H1 (cell line): ENCODE results near the gene SIX1. TPM values are rescaled to one million over a fixed set of nuclear protein-coding genes. Genes with fewer than 3 reads are reported as not detected.

Experiments used
- CTCF ChIA-PET: fragments of 300-600 bp; sonication (Branson Sonifier 250); formaldehyde crosslinking; loops from one replicate; lab custom pipeline; 2021; ENCODE audit not compliant: partially characterized antibody; lab: Charles Lee
- POLR2A ChIA-PET: fragments of 300-600 bp; sonication (Branson Sonifier 250); formaldehyde crosslinking; loops from one replicate; lab custom pipeline; 2021; ENCODE audit warnings: inconsistent platforms; ENCODE audit not compliant: partially characterized antibody; lab: Charles Lee
- DNase-seq, 2 experiments: peaks; one replicate each; pipeline versions ENCODE4 v3.0.0 to v3.0.0-alpha.2; 2010 to 2022; ENCODE audit warnings: low spot score in 2 of 2, low read depth in 1 of 2, mixed read lengths in 1 of 2
- FAIRE-seq: peaks from 2 replicates; lab custom pipeline; 2011; peaks lifted over from hg19 to GRCh38; lab: Jason Lieb, UNC
- H2AFZ ChIP-seq: 2 replicates; pipeline ENCODE4 v1.8.1; 2012; ENCODE audit warnings: low read length, inconsistent platforms
- H2AK5ac ChIP-seq: 2 replicates; pipeline ENCODE4 v1.6.1; 2013; ENCODE audit warnings: low read depth, low read length
- H2BK120ac ChIP-seq: replicated peaks from 2 replicates; pipeline ENCODE3; 2013; ENCODE audit warnings: low read depth, low read length, inconsistent platforms
- H2BK12ac ChIP-seq: 2 replicates; pipeline ENCODE4 v1.6.1; 2013; ENCODE audit warnings: low read depth, low read length
- H2BK15ac ChIP-seq: 2 replicates; pipeline ENCODE4 v1.6.1; 2013; ENCODE audit warnings: low read length
- H2BK20ac ChIP-seq: 2 replicates; pipeline ENCODE4 v1.6.1; 2013; ENCODE audit warnings: low read length
- H2BK5ac ChIP-seq: 2 replicates; pipeline ENCODE4 v1.6.1; 2013; ENCODE audit warnings: low read depth, low read length
- H3K14ac ChIP-seq: 2 replicates; pipeline ENCODE4 v1.6.1; 2013; ENCODE audit warnings: inconsistent platforms; ENCODE audit not compliant: insufficient read length
- H3K18ac ChIP-seq: 2 replicates; pipeline ENCODE4 v1.6.1; 2013; ENCODE audit warnings: low read length; ENCODE audit errors: extremely low read depth
- H3K23ac ChIP-seq: 2 replicates; pipeline ENCODE4 v1.6.1; 2013; ENCODE audit warnings: inconsistent platforms; ENCODE audit not compliant: insufficient read length
- H3K23me2 ChIP-seq: 2 replicates; pipeline ENCODE4 v1.6.1; 2013; ENCODE audit warnings: low read depth, low read length
- H3K27ac ChIP-seq: 2 replicates; pipeline ENCODE4 v1.6.1; 2011; ENCODE audit warnings: low read depth, low read length, inconsistent platforms
- H3K27me3 ChIP-seq, 4 experiments: replicated peaks in 1 of 4; 1 replicate in 1 of 4; 2 replicates in 3 of 4; pipeline versions ENCODE4 v1.6.1 to v1.8.1; 2011 to 2013; ENCODE audit warnings: low read length in 3 of 4, mild to moderate bottlenecking in 3 of 4, inconsistent platforms in 2 of 4, mixed read lengths in 2 of 4, moderate library complexity in 1 of 4; ENCODE audit not compliant: control insufficient read depth in 3 of 4, insufficient read depth in 3 of 4; ENCODE audit errors: extremely low read depth in 1 of 4
- H3K36me3 ChIP-seq, 4 experiments: 2 replicates each; pipeline versions ENCODE4 v1.6.1 to v1.8.1; 2011 to 2013; ENCODE audit warnings: mild to moderate bottlenecking in 4 of 4, low read length in 3 of 4, moderate library complexity in 2 of 4, control low read depth in 1 of 4, inconsistent platforms in 1 of 4; ENCODE audit not compliant: insufficient read depth in 4 of 4, control insufficient read depth in 2 of 4
- H3K4ac ChIP-seq: replicated peaks from 2 replicates; pipeline ENCODE3; 2013; ENCODE audit warnings: low read length, low read depth, mixed read lengths, inconsistent platforms; ENCODE audit not compliant: insufficient read length
- H3K4me1 ChIP-seq, 4 experiments: replicated peaks in 1 of 4; 1 replicate in 1 of 4; 2 replicates in 3 of 4; pipeline versions ENCODE4 v1.6.1 to v1.8.1; 2011 to 2013; ENCODE audit warnings: low read length in 3 of 4, inconsistent platforms in 2 of 4, mixed read lengths in 1 of 4; ENCODE audit not compliant: insufficient read depth in 4 of 4, control insufficient read depth in 3 of 4
- H3K4me2 ChIP-seq, 2 experiments: 2 replicates each; pipeline versions ENCODE4 v1.6.1 to v1.8.1; 2011 to 2013; ENCODE audit warnings: low read depth in 2 of 2, low read length in 2 of 2, control low read depth in 1 of 2, inconsistent platforms in 1 of 2, mild to moderate bottlenecking in 1 of 2; ENCODE audit not compliant: insufficient read depth in 1 of 2
- H3K4me3 ChIP-seq, 4 experiments: fragments of 200-600, 300-600 bp in 1 of 4; sonication (generic), shearing (Covaris generic), sonication (Bioruptor Twin) in 1 of 4; 2 replicates each; pipeline versions ENCODE4 v1.5.1 to v1.8.1; 2011 to 2016; ENCODE audit warnings: low read length in 4 of 4, low read depth in 3 of 4, control low read depth in 2 of 4, inconsistent platforms in 2 of 4, mild to moderate bottlenecking in 2 of 4, mixed read lengths in 1 of 4, moderate library complexity in 1 of 4; ENCODE audit not compliant: insufficient read depth in 2 of 4; ENCODE audit errors: extremely low read depth in 1 of 4
- H3K56ac ChIP-seq: replicated peaks from 2 replicates; pipeline ENCODE3; 2013; ENCODE audit warnings: low read depth, mild to moderate bottlenecking, mixed read lengths, low read length, inconsistent platforms; ENCODE audit not compliant: insufficient read length
- H3K79me1 ChIP-seq: 2 replicates; pipeline ENCODE4 v1.6.1; 2013; ENCODE audit warnings: low read depth, low read length, control low read depth
- H3K79me2 ChIP-seq, 2 experiments: 2 replicates each; pipeline versions ENCODE4 v1.6.1 to v1.8.1; 2012 to 2013; ENCODE audit warnings: low read length in 2 of 2, mild to moderate bottlenecking in 2 of 2, inconsistent platforms in 1 of 2; ENCODE audit not compliant: insufficient read depth in 2 of 2, control insufficient read depth in 1 of 2
- H3K9ac ChIP-seq, 4 experiments: replicated peaks in 1 of 4; 1 replicate in 1 of 4; 2 replicates in 3 of 4; pipeline versions ENCODE4 v1.6.1 to v1.8.1; 2011 to 2013; ENCODE audit warnings: low read depth in 3 of 4, low read length in 3 of 4, control low read depth in 2 of 4, mild to moderate bottlenecking in 2 of 4, moderate library complexity in 2 of 4, inconsistent platforms in 1 of 4; ENCODE audit errors: extremely low read depth in 1 of 4
- H3K9me3 ChIP-seq, 2 experiments: 2 replicates each; pipeline versions ENCODE4 v1.6.1 to v1.8.1; 2012 to 2013; ENCODE audit warnings: mild to moderate bottlenecking in 2 of 2, moderate library complexity in 2 of 2, control low read depth in 1 of 2, inconsistent platforms in 1 of 2, low read depth in 1 of 2, low read length in 1 of 2, mixed read lengths in 1 of 2; ENCODE audit not compliant: insufficient read depth in 2 of 2
- H4K20me1 ChIP-seq, 2 experiments: replicated peaks in 1 of 2; 2 replicates each; pipeline versions ENCODE3 to v1.8.1; 2011 to 2013; ENCODE audit warnings: inconsistent platforms in 2 of 2, low read length in 2 of 2, mild to moderate bottlenecking in 1 of 2; ENCODE audit not compliant: insufficient read depth in 2 of 2, control insufficient read depth in 1 of 2
- H4K5ac ChIP-seq: 2 replicates; pipeline ENCODE4 v1.6.1; 2013; ENCODE audit warnings: low read length, low read depth, mixed read lengths, inconsistent platforms; ENCODE audit not compliant: insufficient read length
- H4K8ac ChIP-seq: 2 replicates; pipeline ENCODE4 v1.8.0; 2013; ENCODE audit warnings: mild to moderate bottlenecking, moderate library complexity, low read length, inconsistent platforms; ENCODE audit not compliant: insufficient read depth; ENCODE audit errors: extremely low read depth
- H4K91ac ChIP-seq: replicated peaks from 2 replicates; pipeline ENCODE3; 2013; ENCODE audit warnings: low read length, mixed read lengths, inconsistent platforms; ENCODE audit not compliant: insufficient read length
- CREB1 ChIP-seq: IDR thresholded peaks from 2 replicates; pipeline ENCODE4 v1.6.1; 2012; ENCODE audit warnings: inconsistent platforms
- CTBP2 ChIP-seq: IDR thresholded peaks from 2 replicates; pipeline ENCODE4 v1.7.0; 2011; ENCODE audit warnings: borderline replicate concordance, mild to moderate bottlenecking, moderate library complexity, mixed read lengths, low read length; ENCODE audit not compliant: insufficient read depth, insufficient read length
- HDAC2 ChIP-seq, 2 experiments: fragments of 300-600 bp in 1 of 2; sonication (generic) in 1 of 2; IDR thresholded peaks; 2 replicates each; pipeline ENCODE4 v1.6.1; 2011 to 2012; ENCODE audit warnings: low read depth in 2 of 2, low read length in 2 of 2, mild to moderate bottlenecking in 2 of 2, moderate library complexity in 2 of 2, borderline replicate concordance in 1 of 2, inconsistent platforms in 1 of 2
- JUND ChIP-seq: IDR thresholded peaks from 2 replicates; pipeline ENCODE4 v1.6.1; 2011; ENCODE audit warnings: mild to moderate bottlenecking, improper control_type of control experiment, low read length
- NANOG ChIP-seq: IDR thresholded peaks from 2 replicates; pipeline ENCODE4 v1.6.1; 2011; ENCODE audit warnings: low read length, low read depth, mild to moderate bottlenecking, inconsistent platforms; ENCODE audit not compliant: insufficient read depth, poor library complexity, severe bottlenecking
- RAD21 ChIP-seq, 2 experiments: IDR thresholded peaks in 1 of 2; conservative IDR thresholded peaks in 1 of 2; 2 replicates each; pipeline ENCODE4 v1.6.1; 2011; ENCODE audit warnings: low read depth in 2 of 2, low read length in 2 of 2, improper control_type of control experiment in 1 of 2, inconsistent platforms in 1 of 2, mild to moderate bottlenecking in 1 of 2, moderate library complexity in 1 of 2
- RFX5 ChIP-seq: IDR thresholded peaks from 2 replicates; pipeline ENCODE4 v1.6.1; 2011; ENCODE audit warnings: low read depth, low read length, improper control_type of control experiment, borderline replicate concordance
- SP1 ChIP-seq: IDR thresholded peaks from 2 replicates; pipeline ENCODE4 v1.6.1; 2011; ENCODE audit warnings: low read depth, low read length
- SRF ChIP-seq: IDR thresholded peaks from 2 replicates; pipeline ENCODE4 v1.6.1; 2011; ENCODE audit warnings: mild to moderate bottlenecking, low read depth, low read length, moderate library complexity
- TAF1 ChIP-seq: IDR thresholded peaks from 2 replicates; pipeline ENCODE4 v1.6.1; 2011; ENCODE audit warnings: mild to moderate bottlenecking, low read depth, low read length
- WGBS, 2 experiments: shearing (Covaris generic) in 1 of 2; methylation state at CpG; one replicate each; pipeline versions ENCODE4 v1.1.6 to v1.1.7; 2013 to 2015; ENCODE audit warnings: low lambda C conversion rate in 2 of 2, mixed read lengths in 2 of 2, inconsistent platforms in 1 of 2, low coverage in 1 of 2, missing lambda C conversion rate in 1 of 2; ENCODE audit not compliant: insufficient replicate concordance in 2 of 2, insufficient coverage in 1 of 2, insufficient read length in 1 of 2; ENCODE audit errors: extremely low coverage in 1 of 2, missing lambda C conversion rate in 1 of 2; 5-methylcytosine and 5-hydroxymethylcytosine counted together
- polyA plus RNA-seq, 7 experiments: library from polyadenylated mRNA; depleted of rRNA in 3 of 7; stranded (reverse) in 5 of 7; unstranded in 2 of 7; fragments of >200 nt in 5 of 7; fragments of 200-250 nt in 2 of 7; gene quantifications; 1 replicate in 5 of 7; 2 replicates in 1 of 7; 4 replicates in 1 of 7; pipeline versions ENCODE4 v1.2.1 to v1.2.3, GENCODE V29; 2011 to 2013; ENCODE audit warnings: missing spikeins in 2 of 7, mixed read lengths in 2 of 7
- total RNA-seq: library from RNA; stranded (reverse); fragmentation: NEBNext Ultra II Directional; extraction: Animal tissue kit (Norgen Biotek cat#: 25700); gene quantifications from 2 replicates; pipeline ENCODE4 v1.2.1, GENCODE V29; 2021

SIX1 gene
- total and polyA plus RNA-seq, 2 of the 8 experiments (the other 6 are each of a cell fraction or from before 2014, with no cell fraction given): 0.03 to 0.69 TPM

DNA sequence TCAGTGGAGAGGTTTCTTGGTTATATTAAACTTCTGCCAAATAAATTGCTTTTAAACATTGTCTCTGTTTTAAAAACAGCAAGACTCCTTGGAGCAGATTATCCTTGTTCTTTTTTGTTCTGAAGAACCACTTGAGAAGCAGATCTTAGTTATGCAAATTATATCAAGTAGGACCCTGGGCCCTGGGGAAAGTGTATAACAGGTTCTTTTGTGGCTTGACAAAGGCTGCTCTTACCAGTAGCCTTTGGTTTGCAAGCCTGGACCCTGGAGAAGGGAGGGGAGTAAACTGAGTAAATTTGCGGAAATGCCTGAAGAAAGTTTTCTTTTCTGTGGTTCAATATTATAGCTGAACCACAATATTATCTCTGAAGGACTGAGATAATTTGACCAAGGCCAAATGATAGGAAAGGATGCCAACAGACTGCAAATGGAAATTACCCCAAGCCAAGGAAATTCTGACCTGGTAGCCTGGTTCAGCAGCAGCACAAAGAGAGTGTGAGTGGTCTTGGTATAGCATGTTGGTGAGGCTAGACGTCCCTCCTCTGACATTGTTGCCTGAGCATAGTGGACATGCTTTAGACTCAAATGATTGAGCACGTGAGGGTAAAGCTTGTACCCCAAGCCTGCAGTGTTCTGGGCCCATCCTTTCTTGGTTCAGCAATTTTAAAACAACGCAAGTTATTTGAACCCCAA, 30.4 kb upstream of the SIX1 start:
- H3K79me1 ChIP-seq: no peaks in the 10 kb centered on the region
- H4K91ac ChIP-seq: peak overlapping the region; percentile 45
- peak overlapping the region; percentile 92 for H2BK20ac ChIP-seq
- H3K56ac ChIP-seq: no peak overlapping the region
- no peaks in the 10 kb centered on the region for H3K36me3 ChIP-seq
- H3K9ac ChIP-seq: no peak overlapping the region
- H2AFZ ChIP-seq: peak overlapping the region; percentile 47; the same call in 1 of the 2 replicates
- FAIRE-seq: no peak
- ChIA-PET POLR2A (interaction anchor here (1.0 kb wide), 1 partner anchor 41 kb away, joined by 3 read pairs; no protein-coding TSS in a partner anchor), CTCF (interaction anchor here (0.5 to 1.8 kb wide), 8 partner anchors 16 to 345 kb away, joined by 3 to 6 read pairs (median 3); no protein-coding TSS in a partner anchor)
- H2BK120ac ChIP-seq: peak overlapping the region; percentile 45
- no peak overlapping the region for H3K14ac ChIP-seq
- peak overlapping the region; percentile 66 for H2BK15ac ChIP-seq
- 52% methylated on average over 4 of the region's 4 CpGs; no CpG with 5 or more reads in 1 of the 2 experiments for whole genome bisulfite sequencing, 2 experiments
- H3K4me2 ChIP-seq: peak overlapping the region; percentile 43 to 65; a peak in 3 of 4 replicates
- peaks cover 2 to 9% (median 6%) of the 10 kb centered on the region in 4 experiments; a peak in 5 of 7 replicates for H3K4me1 ChIP-seq
- no peaks in the 10 kb centered on the region for H3K9me3 ChIP-seq
- TF ChIP-seq NANOG (peak; percentile 73), SP1 (no peak), RFX5 (no peak), HDAC2 (IDR thresholded peaks at IDR 0.05; ENCODE audit: borderline replicate concordance in 1 of 2, low read depth in 2 of 2, low read length in 2 of 2) (peak in 1 of 2 experiments; percentile 53; a peak in 1 of 4 replicates), TAF1 (no peak), CREB1 (no peak), RAD21 (IDR thresholded peaks at IDR 0.05 in 1 of 2, conservative IDR thresholded peaks at IDR 0.05 in 1 of 2; ENCODE audit: low read depth in 2 of 2, low read length in 2 of 2) (no peak), CTBP2 (no peak), JUND (no peak), SRF (no peak)
- H3K79me2 ChIP-seq: no peaks in the 10 kb centered on the region
- H2AK5ac ChIP-seq: peak overlapping the region; percentile 78; the same call in 1 of the 2 replicates
- H3K18ac ChIP-seq: peak overlapping the region; percentile 99
- no peaks in the 10 kb centered on the region for H4K20me1 ChIP-seq
- peak overlapping the region; percentile 97 for H2BK5ac ChIP-seq
- no peak for DNase-seq
- peak overlapping the region; percentile 93; the same call in 1 of the 2 replicates for H2BK12ac ChIP-seq
- H3K23me2 ChIP-seq: no peaks in the 10 kb centered on the region
- no peak overlapping the region for H3K23ac ChIP-seq
- H3K27ac ChIP-seq: no peak overlapping the region
- peak overlapping the region; percentile 11 for H3K4ac ChIP-seq
- H3K4me3 ChIP-seq: peak overlapping the region in 1 of 4 experiments; percentile 18; a peak in 1 of 8 replicates
- peak overlapping the region; percentile 17 for H4K5ac ChIP-seq
- no peak overlapping the region for H4K8ac ChIP-seq
- no peaks in the 10 kb centered on the region for H3K27me3 ChIP-seq
